ENCODE data around the gene EPHA6. TPM values are rescaled to one million over a fixed set of nuclear protein-coding genes. Genes with fewer than 3 reads are reported as not detected.

Gene EPHA6
- total RNA-seq, 1 experiment from 2014 or later: 1.2 TPM

GRCh38 chr3:97106652-97106989, 292.2 kb downstream of the EPHA6 start:
- Histone ChIP-seq H3K9me2 (ENCODE audit: insufficient read depth) (no peaks in the 10 kb centered on the region), H3K27me3 (ENCODE audit: insufficient read depth, low read depth) (no peaks in the 10 kb centered on the region), H3K9me3 (ENCODE audit: insufficient read depth, low read depth) (no peaks in the 10 kb centered on the region), H3F3A (ENCODE audit: insufficient read depth, low read depth) (no peaks in the 10 kb centered on the region), H3K27ac (no peak overlapping the region), H4K20me1 (ENCODE audit: insufficient read depth) (no peaks in the 10 kb centered on the region), H3K4me3 (no peak overlapping the region), H3K4me2 (no peak overlapping the region), H3K36me3 (ENCODE audit: low read depth) (no peaks in the 10 kb centered on the region), H3K4me1 (replicated peaks; ENCODE audit: insufficient read depth) (no peaks in the 10 kb centered on the region), H3K79me2 (ENCODE audit: low read depth) (no peaks in the 10 kb centered on the region), H2AFZ (no peak overlapping the region)
- intact Hi-C loops (cut with micrococcal nuclease; ENCODE audit: unreplicated experiment): no loop called here
- BruUV-seq (replicated peaks): no TSS peak
- DNase-seq: no peak
- CTCF ChIA-PET: no interaction called here
- POLR2A ChIA-PET (ENCODE audit: unreplicated experiment): no interaction called here
- TF ChIP-seq EZH2 (IDR thresholded peaks at IDR 0.05; ENCODE audit: low read depth): no peak
- no peak for TF ChIP-seq CTCF (conservative IDR thresholded peaks at IDR 0.05)

- no peak overlapping the region for H3K4me2 ChIP-seq
- no peaks in the 10 kb centered on the region for H3K27me3 ChIP-seq (ENCODE audit: insufficient read depth, low read depth)
- ChIA-PET CTCF (no interaction called here), POLR2A (ENCODE audit: unreplicated experiment) (no interaction called here)
- H3K4me3 ChIP-seq: no peak overlapping the region
- H2AFZ ChIP-seq: no peak overlapping the region
- no peak overlapping the region for H3K27ac ChIP-seq
- BruUV-seq (replicated peaks): no TSS peak
- H3K79me2 ChIP-seq (ENCODE audit: low read depth): no peaks in the 10 kb centered on the region
- intact Hi-C loops (cut with micrococcal nuclease; ENCODE audit: unreplicated experiment): no loop called here
- no peak for DNase-seq
- no peaks in the 10 kb centered on the region for H3K36me3 ChIP-seq (ENCODE audit: low read depth)
- H4K20me1 ChIP-seq (ENCODE audit: insufficient read depth): no peaks in the 10 kb centered on the region
- H3K9me3 ChIP-seq (ENCODE audit: insufficient read depth, low read depth): no peaks in the 10 kb centered on the region
- H3K9me2 ChIP-seq (ENCODE audit: insufficient read depth): no peaks in the 10 kb centered on the region
- H3F3A ChIP-seq (ENCODE audit: insufficient read depth, low read depth): no peaks in the 10 kb centered on the region
- no peaks in the 10 kb centered on the region for H3K4me1 ChIP-seq (replicated peaks; ENCODE audit: insufficient read depth)
- TF ChIP-seq EZH2 (IDR thresholded peaks at IDR 0.05; ENCODE audit: low read depth): no peak
- no peak for TF ChIP-seq CTCF (conservative IDR thresholded peaks at IDR 0.05)
Observed at GRCh38 chr3:97108136-97108535, 293.7 kb downstream of the EPHA6 start.

- BruUV-seq (replicated peaks): no TSS peak
- no peak overlapping the region for H3K4me2 ChIP-seq
- H3K9me2 ChIP-seq (ENCODE audit: insufficient read depth): no peaks in the 10 kb centered on the region
- H3K9me3 ChIP-seq (ENCODE audit: insufficient read depth, low read depth): no peaks in the 10 kb centered on the region
- H3K4me3 ChIP-seq: no peak overlapping the region
- no peaks in the 10 kb centered on the region for H3F3A ChIP-seq (ENCODE audit: insufficient read depth, low read depth)
- intact Hi-C loops (cut with micrococcal nuclease; ENCODE audit: unreplicated experiment): no loop called here
- CTCF ChIA-PET: no interaction called here
- no peaks in the 10 kb centered on the region for H3K79me2 ChIP-seq (ENCODE audit: low read depth)
- H3K36me3 ChIP-seq (ENCODE audit: low read depth): no peaks in the 10 kb centered on the region
- no peaks in the 10 kb centered on the region for H3K27me3 ChIP-seq (ENCODE audit: insufficient read depth, low read depth)
- no peaks in the 10 kb centered on the region for H4K20me1 ChIP-seq (ENCODE audit: insufficient read depth)
- H2AFZ ChIP-seq: no peak overlapping the region
- TF ChIP-seq EZH2 (IDR thresholded peaks at IDR 0.05; ENCODE audit: low read depth) (no peak), CTCF (conservative IDR thresholded peaks at IDR 0.05) (no peak)
- no peak overlapping the region for H3K27ac ChIP-seq
- no peaks in the 10 kb centered on the region for H3K4me1 ChIP-seq (replicated peaks; ENCODE audit: insufficient read depth)
- no peak for DNase-seq
- POLR2A ChIA-PET (ENCODE audit: unreplicated experiment): no interaction called here
Observed at GRCh38 chr3:97111244-97111643, 296.9 kb downstream of the EPHA6 start.
